Keratinocyte (primary cell): ENCODE results near the gene ADAMTS2.

Source experiments
- EZH2 ChIP-seq: IDR thresholded peaks from one replicate; pipeline ENCODE4 v1.6.1; 2012; ENCODE audit warnings: inconsistent platforms, mild to moderate bottlenecking, low read length, moderate library complexity
- TF ChIP-seq, protein P1 (sequence below), 3 experiments: IDR thresholded peaks in 1 of 3; conservative IDR thresholded peaks in 1 of 3; optimal IDR thresholded peaks in 1 of 3; 2 replicates in 2 of 3; 3 replicates in 1 of 3; pipeline versions ENCODE3 to v1.5.1; 2011; ENCODE audit warnings: low read length in 3 of 3, mild to moderate bottlenecking in 3 of 3, moderate library complexity in 2 of 3, control low read depth in 1 of 3, inconsistent platforms in 1 of 3; ENCODE audit not compliant: insufficient read depth in 2 of 3; ENCODE audit errors: extremely low read depth in 1 of 3

DNA sequence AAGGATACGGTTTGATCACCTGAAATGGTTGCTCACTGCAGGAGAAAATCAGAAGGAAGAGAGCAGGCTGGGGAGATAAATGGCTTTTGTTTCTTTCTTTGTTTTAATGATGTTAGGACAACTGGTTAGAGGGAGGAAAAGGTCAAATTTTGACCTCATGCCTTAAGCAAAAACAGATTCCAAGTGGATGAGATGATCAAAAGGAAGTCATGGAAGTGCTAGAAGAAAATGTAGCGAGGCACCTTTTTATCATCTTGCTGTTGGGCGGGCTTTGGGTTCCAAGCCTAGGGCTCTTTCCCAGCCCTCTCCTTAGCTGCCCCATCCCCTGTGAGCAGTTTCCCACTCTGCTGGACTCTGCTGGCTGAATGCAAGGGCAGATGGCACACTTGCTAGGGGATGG, 127.9 kb downstream of the ADAMTS2 start:
- TF ChIP-seq EZH2: no peak
- TF ChIP-seq, protein P1, sequence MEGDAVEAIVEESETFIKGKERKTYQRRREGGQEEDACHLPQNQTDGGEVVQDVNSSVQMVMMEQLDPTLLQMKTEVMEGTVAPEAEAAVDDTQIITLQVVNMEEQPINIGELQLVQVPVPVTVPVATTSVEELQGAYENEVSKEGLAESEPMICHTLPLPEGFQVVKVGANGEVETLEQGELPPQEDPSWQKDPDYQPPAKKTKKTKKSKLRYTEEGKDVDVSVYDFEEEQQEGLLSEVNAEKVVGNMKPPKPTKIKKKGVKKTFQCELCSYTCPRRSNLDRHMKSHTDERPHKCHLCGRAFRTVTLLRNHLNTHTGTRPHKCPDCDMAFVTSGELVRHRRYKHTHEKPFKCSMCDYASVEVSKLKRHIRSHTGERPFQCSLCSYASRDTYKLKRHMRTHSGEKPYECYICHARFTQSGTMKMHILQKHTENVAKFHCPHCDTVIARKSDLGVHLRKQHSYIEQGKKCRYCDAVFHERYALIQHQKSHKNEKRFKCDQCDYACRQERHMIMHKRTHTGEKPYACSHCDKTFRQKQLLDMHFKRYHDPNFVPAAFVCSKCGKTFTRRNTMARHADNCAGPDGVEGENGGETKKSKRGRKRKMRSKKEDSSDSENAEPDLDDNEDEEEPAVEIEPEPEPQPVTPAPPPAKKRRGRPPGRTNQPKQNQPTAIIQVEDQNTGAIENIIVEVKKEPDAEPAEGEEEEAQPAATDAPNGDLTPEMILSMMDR (optimal IDR thresholded peaks at IDR 0.05 in 1 of 3, IDR thresholded peaks at IDR 0.05 in 1 of 3, conservative IDR thresholded peaks at IDR 0.05 in 1 of 3; ENCODE audit: extremely low read depth in 1 of 3, insufficient read depth in 2 of 3, low read length in 3 of 3): no peak
